H9 (cell line): ENCODE measurements around the gene MAST4. TPM values are rescaled to one million over a fixed set of nuclear protein-coding genes. Genes with fewer than 3 reads are reported as not detected.

Experiments
- DNase-seq: peaks from one replicate; pipeline ENCODE4 v3.0.0-alpha.2; 2017
- H2AFZ ChIP-seq: one replicate; pipeline ENCODE4 v1.6.1; 2013; ENCODE audit warnings: mild to moderate bottlenecking, low read length, control low read depth, moderate library complexity
- H2AK5ac ChIP-seq: 2 replicates; pipeline ENCODE4 v1.6.1; 2013; ENCODE audit warnings: low read length, control low read depth, mixed read lengths; ENCODE audit not compliant: insufficient read length
- H2BK120ac ChIP-seq: one replicate; pipeline ENCODE4 v1.6.1; 2013; ENCODE audit warnings: low read depth, mild to moderate bottlenecking, low read length, control low read depth, inconsistent platforms; ENCODE audit not compliant: poor library complexity, severe bottlenecking
- H2BK12ac ChIP-seq: 2 replicates; pipeline ENCODE4 v1.6.1; 2013; ENCODE audit warnings: low read length, control low read depth, mixed read lengths, low read depth; ENCODE audit not compliant: insufficient read length
- H2BK15ac ChIP-seq: 2 replicates; pipeline ENCODE4 v1.6.1; 2013; ENCODE audit warnings: low read depth, low read length, control low read depth
- H2BK20ac ChIP-seq: one replicate; pipeline ENCODE4 v1.6.1; 2013; ENCODE audit warnings: low read depth, mild to moderate bottlenecking, low read length, control low read depth, inconsistent platforms; ENCODE audit not compliant: poor library complexity, severe bottlenecking
- H2BK5ac ChIP-seq: 2 replicates; pipeline ENCODE4 v1.6.1; 2013; ENCODE audit warnings: low read length, control low read depth, mixed read lengths; ENCODE audit not compliant: insufficient read length
- H3K14ac ChIP-seq: 2 replicates; pipeline ENCODE4 v1.6.1; 2013; ENCODE audit warnings: low read length, control low read depth; ENCODE audit not compliant: insufficient read depth
- H3K18ac ChIP-seq: 2 replicates; pipeline ENCODE4 v1.6.1; 2013; ENCODE audit warnings: low read depth, mild to moderate bottlenecking, mixed read lengths, low read length, control low read depth; ENCODE audit not compliant: insufficient read length
- H3K23ac ChIP-seq: 2 replicates; pipeline ENCODE4 v1.6.1; 2013; ENCODE audit warnings: low read length, control low read depth, mixed read lengths, low read depth; ENCODE audit not compliant: insufficient read length
- H3K23me2 ChIP-seq: 2 replicates; pipeline ENCODE4 v1.6.1; 2013; ENCODE audit warnings: low read depth, mild to moderate bottlenecking, mixed read lengths, low read length, control low read depth; ENCODE audit not compliant: insufficient read length, poor library complexity, severe bottlenecking
- H3K27ac ChIP-seq: 2 replicates; pipeline ENCODE4 v1.5.1; 2013; ENCODE audit warnings: low read length, control low read depth, mixed read lengths, low read depth; ENCODE audit not compliant: insufficient read length
- H3K27me3 ChIP-seq: 2 replicates; pipeline ENCODE4 v1.6.1; 2013; ENCODE audit warnings: low read length, control low read depth, inconsistent platforms; ENCODE audit not compliant: insufficient read depth
- H3K4ac ChIP-seq: 2 replicates; pipeline ENCODE4 v1.6.1; 2013; ENCODE audit warnings: low read depth, mild to moderate bottlenecking, control low read depth, inconsistent platforms, low read length, moderate library complexity
- H3K4me1 ChIP-seq: 2 replicates; pipeline ENCODE4 v1.6.1; 2013; ENCODE audit warnings: low read length, control low read depth, inconsistent platforms; ENCODE audit not compliant: insufficient read depth
- H3K4me2 ChIP-seq: 2 replicates; pipeline ENCODE4 v1.6.1; 2013; ENCODE audit warnings: low read length, control low read depth, mixed read lengths; ENCODE audit not compliant: insufficient read length, insufficient read depth
- H3K56ac ChIP-seq: 2 replicates; pipeline ENCODE4 v1.6.1; 2013; ENCODE audit warnings: low read depth, mild to moderate bottlenecking, mixed read lengths, low read length, control low read depth; ENCODE audit not compliant: insufficient read length
- H3K79me1 ChIP-seq: 2 replicates; pipeline ENCODE4 v1.6.1; 2013; ENCODE audit warnings: low read depth, mild to moderate bottlenecking, moderate library complexity, low read length, control low read depth, inconsistent platforms; ENCODE audit not compliant: insufficient read depth, poor library complexity, severe bottlenecking
- H3K79me2 ChIP-seq: 2 replicates; pipeline ENCODE4 v1.6.1; 2013; ENCODE audit warnings: low read length, control low read depth, inconsistent platforms; ENCODE audit not compliant: insufficient read depth
- H3K9ac ChIP-seq: 2 replicates; pipeline ENCODE4 v1.6.1; 2013; ENCODE audit warnings: low read length, control low read depth, mixed read lengths; ENCODE audit not compliant: insufficient read length; ENCODE audit errors: extremely low read depth
- H3K9me3 ChIP-seq: one replicate; pipeline ENCODE4 v1.6.1; 2013; ENCODE audit warnings: low read depth, low read length, inconsistent platforms; ENCODE audit not compliant: control insufficient read depth
- H3T11ph ChIP-seq: one replicate; pipeline ENCODE4 v1.6.1; 2013; ENCODE audit warnings: mild to moderate bottlenecking, low read length, control low read depth, inconsistent platforms
- H4K20me1 ChIP-seq: one replicate; pipeline ENCODE4 v1.6.1; 2013; ENCODE audit not compliant: control insufficient read depth, insufficient read length, insufficient read depth
- H4K5ac ChIP-seq: 2 replicates; pipeline ENCODE4 v1.6.1; 2013; ENCODE audit warnings: low read depth, mild to moderate bottlenecking, mixed read lengths, low read length, control low read depth; ENCODE audit not compliant: insufficient read length
- H4K8ac ChIP-seq: replicated peaks from 2 replicates; pipeline ENCODE4 v1.6.1; 2013; ENCODE audit warnings: low read length, control low read depth, mixed read lengths, low read depth; ENCODE audit not compliant: insufficient read length
- H4K91ac ChIP-seq: 2 replicates; pipeline ENCODE4 v1.6.1; 2013; ENCODE audit warnings: low read depth, mild to moderate bottlenecking, moderate library complexity, mixed read lengths, low read length, control low read depth; ENCODE audit not compliant: insufficient read length
- H3K27ac Mint-ChIP-seq, 3 experiments: 2 replicates in 2 of 3; 3 replicates in 1 of 3; pipeline ENCODE4 v1.8.0; 2020 to 2021; ENCODE audit warnings: mixed read lengths in 3 of 3, mild to moderate bottlenecking in 1 of 3, moderate library complexity in 1 of 3
- H3K27me3 Mint-ChIP-seq: 2 replicates; pipeline ENCODE4 v1.8.0; 2021; ENCODE audit warnings: low read depth, mild to moderate bottlenecking, moderate library complexity, mixed read lengths
- H3K36me3 Mint-ChIP-seq, 3 experiments: 2 replicates in 2 of 3; 3 replicates in 1 of 3; pipeline ENCODE4 v1.8.0; 2020 to 2021; ENCODE audit warnings: low read depth in 3 of 3, mixed read lengths in 3 of 3; ENCODE audit not compliant: insufficient read depth in 1 of 3
- H3K4me1 Mint-ChIP-seq, 2 experiments: 2 replicates each; pipeline ENCODE4 v1.8.0; 2020; ENCODE audit warnings: mixed read lengths in 2 of 2
- H3K4me3 Mint-ChIP-seq, 2 experiments: 2 replicates in 1 of 2; 3 replicates in 1 of 2; pipeline ENCODE4 v1.8.0; 2020 to 2021; ENCODE audit warnings: mild to moderate bottlenecking in 2 of 2, mixed read lengths in 2 of 2, moderate library complexity in 1 of 2
- H3K9me3 Mint-ChIP-seq, 2 experiments: 2 replicates in 1 of 2; 3 replicates in 1 of 2; pipeline ENCODE4 v1.8.0; 2020; ENCODE audit warnings: mild to moderate bottlenecking in 2 of 2, mixed read lengths in 2 of 2, moderate library complexity in 1 of 2
- CTCF ChIP-seq: fragments of 200-600 bp; sonication (generic); conservative IDR thresholded peaks from 3 replicates; pipeline ENCODE4 v1.8.0; 2021; ENCODE audit warnings: antibody characterized with exemption, mild to moderate bottlenecking
- WGBS: extraction: QIAGEN DNeasy Blood & Tissue Kit; methylation state at CpG from one replicate; pipeline ENCODE4 v1.1.7; 2013; ENCODE audit warnings: missing lambda C conversion rate, low lambda C conversion rate, mixed read lengths; ENCODE audit not compliant: insufficient read length; ENCODE audit errors: extremely low coverage; 5-methylcytosine and 5-hydroxymethylcytosine counted together
- total RNA-seq: library from RNA; stranded (reverse); gene quantifications from 2 replicates; pipeline ENCODE4 v1.2.1, GENCODE V29; 2021

The MAST4 gene
- total RNA-seq, 1 experiment from 2014 or later = 3.7 TPM

DNA sequence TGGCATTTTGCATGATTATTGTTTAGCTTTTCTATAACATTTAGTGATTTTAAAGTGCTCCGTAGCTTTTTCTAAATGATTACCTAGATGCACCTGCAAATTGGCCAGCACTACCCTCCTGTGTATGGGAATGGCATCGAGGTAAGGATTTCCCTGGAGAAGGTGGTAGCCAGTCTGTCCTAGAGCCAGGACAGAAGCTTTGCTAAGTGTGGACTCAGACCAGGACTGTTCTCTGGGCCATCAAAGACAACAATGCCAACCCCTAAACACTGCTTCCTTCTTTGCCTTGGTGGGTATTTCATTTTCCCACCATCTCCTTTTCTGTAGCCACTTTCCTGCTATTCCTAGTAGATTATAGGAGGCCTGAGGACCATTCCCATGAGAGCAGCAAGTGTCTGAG is 547.4 kb downstream of the MAST4 start:
- Mint-ChIP-seq H3K27ac (no peak overlapping the region), H3K36me3 (peaks cover 0 to 5% (median 4%) of the 10 kb centered on the region in 3 experiments; a peak in 3 of 7 replicates)
- WGBS = no CpG with 5 or more reads among the region's 2 CpGs

More for the DNA sequence above, 547.4 kb downstream of the MAST4 start:
- peaks cover 0 to 1% of the 10 kb centered on the region in 2 experiments; a peak in 1 of 4 replicates for H3K4me1 Mint-ChIP-seq
- Histone ChIP-seq H3K9me3 (no peaks in the 10 kb centered on the region), H4K20me1 (no peaks in the 10 kb centered on the region), H3K23ac (no peak overlapping the region), H3K4ac (no peak overlapping the region), H4K91ac (no peak overlapping the region), H3K56ac (no peak overlapping the region), H2BK12ac (no peak overlapping the region), H2BK20ac (no peak overlapping the region), H4K5ac (no peak overlapping the region), H4K8ac (no peak overlapping the region), H3K27me3 (no peaks in the 10 kb centered on the region), H2AFZ (no peak overlapping the region), H2AK5ac (no peak overlapping the region), H3T11ph (no peak overlapping the region), H2BK15ac (no peak overlapping the region), H3K27ac (no peak overlapping the region), H3K79me1 (no peaks in the 10 kb centered on the region), H3K9ac (no peak overlapping the region), H3K23me2 (no peaks in the 10 kb centered on the region), H3K79me2 (no peaks in the 10 kb centered on the region), H3K18ac (no peak overlapping the region), H2BK120ac (no peak overlapping the region), H3K14ac (no peak overlapping the region), H3K4me1 (no peaks in the 10 kb centered on the region), H2BK5ac (no peak overlapping the region), H3K4me2 (no peak overlapping the region)
- TF ChIP-seq CTCF = no peak
- no peaks in the 10 kb centered on the region for H3K9me3 Mint-ChIP-seq
- no peaks in the 10 kb centered on the region for H3K27me3 Mint-ChIP-seq
- no peak for DNase-seq
- H3K4me3 Mint-ChIP-seq = no peak overlapping the region
